Activated CD8-positive, alpha-beta memory T cell treated with anti-CD3 and anti-CD28 coated beads for 4 hours (primary cell): ENCODE results near the gene CD6.

Experiments used
- DNase-seq, 2 donors: peaks; one replicate each; pipeline ENCODE4 v3.0.0-alpha.2; 2020; ENCODE audit warnings: low read depth in 2 of 2

Gene CD6

DNA sequence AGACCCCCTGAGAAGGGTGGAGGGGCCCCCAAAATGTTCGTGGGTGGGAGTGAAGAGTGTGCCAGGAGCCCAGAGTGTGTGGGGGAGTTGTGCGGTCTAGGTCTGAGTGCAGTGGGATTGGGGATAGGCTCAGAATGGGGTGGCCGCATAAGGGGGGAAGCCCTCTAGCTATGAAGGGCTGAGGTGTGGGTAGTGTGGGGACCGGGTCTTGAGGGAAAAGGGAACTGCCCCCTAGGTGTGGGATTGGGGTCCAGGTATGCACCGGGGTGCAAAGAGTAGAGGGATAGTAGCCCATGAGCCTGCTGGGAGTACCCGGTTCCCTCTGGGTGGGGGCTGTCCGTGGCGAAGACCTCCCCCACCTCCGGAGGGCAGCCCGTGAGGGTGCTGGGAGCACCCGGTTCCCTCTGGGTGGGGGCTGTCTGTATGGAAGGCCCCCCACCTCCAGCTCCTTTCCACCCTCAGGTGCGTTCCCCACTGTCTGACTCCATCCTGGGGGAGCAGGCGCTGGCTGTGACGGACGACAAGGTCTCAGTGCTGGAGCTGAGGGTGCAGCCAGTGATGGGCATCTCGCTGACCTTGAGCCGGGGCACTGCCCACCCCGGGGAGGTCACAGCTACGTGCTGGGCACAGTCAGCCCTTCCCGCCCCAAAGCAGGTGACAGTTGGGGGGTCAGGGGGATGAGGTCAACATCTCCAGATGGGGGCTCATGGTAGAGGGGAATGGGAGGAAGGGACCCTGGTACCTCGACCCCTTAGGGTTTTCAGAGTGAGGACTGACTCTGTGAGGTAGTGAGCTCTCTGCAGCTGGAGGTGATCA lies 36.5 kb upstream of the CD6 start:
- DNase-seq: no peak

DNA sequence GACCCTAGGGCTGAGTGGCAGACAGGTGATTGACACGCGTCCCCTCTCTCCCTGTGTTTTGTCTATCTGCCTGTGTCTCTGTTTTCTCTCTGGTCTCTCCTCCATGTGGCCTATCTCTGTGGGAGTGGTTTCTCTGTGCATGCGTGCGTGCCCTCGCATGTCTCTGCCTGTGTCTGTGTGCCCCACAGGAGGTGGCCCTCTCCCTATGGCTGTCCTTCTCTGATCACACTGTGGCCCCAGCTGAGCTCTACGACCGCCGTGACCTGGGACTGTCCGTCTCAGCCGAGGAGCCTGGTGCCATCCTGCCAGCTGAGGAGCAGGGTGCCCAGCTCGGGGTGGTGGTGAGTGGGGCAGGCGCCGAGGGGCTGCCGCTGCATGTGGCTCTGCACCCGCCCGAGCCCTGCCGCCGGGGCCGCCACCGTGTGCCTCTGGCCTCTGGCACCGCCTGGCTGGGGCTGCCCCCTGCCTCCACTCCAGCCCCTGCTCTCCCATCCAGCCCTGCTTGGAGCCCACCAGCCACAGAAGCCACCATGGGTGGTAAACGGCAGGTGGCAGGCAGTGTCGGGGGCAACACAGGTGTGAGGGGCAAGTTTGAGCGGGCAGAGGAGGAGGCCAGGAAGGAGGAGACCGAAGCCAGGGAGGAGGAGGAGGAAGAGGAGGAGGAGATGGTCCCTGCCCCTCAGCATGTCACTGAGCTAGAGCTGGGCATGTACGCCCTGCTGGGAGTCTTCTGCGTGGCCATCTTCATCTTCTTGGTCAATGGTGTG lies 35.6 kb upstream of the CD6 start:
- DNase-seq: no peak

DNA sequence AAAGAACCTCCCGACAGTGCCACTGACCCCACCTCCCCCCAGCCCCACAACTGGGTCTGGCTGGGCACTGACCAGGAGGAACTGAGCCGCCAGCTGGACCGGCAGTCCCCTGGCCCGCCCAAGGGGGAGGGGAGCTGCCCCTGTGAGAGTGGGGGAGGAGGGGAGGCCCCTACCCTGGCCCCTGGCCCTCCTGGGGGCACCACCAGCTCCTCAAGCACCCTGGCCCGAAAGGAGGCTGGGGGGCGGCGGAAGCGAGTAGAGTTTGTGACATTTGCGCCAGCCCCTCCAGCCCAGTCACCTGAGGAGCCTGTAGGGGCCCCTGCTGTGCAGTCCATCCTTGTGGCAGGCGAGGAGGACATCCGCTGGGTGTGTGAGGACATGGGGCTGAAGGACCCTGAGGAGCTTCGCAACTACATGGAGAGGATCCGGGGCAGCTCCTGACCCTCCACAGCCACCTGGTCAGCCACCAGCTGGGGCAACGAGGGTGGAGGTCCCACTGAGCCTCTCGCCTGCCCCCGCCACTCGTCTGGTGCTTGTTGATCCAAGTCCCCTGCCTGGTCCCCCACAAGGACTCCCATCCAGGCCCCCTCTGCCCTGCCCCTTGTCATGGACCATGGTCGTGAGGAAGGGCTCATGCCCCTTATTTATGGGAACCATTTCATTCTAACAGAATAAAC lies 34.9 kb upstream of the CD6 start:
- DNase-seq: no peak

DNA sequence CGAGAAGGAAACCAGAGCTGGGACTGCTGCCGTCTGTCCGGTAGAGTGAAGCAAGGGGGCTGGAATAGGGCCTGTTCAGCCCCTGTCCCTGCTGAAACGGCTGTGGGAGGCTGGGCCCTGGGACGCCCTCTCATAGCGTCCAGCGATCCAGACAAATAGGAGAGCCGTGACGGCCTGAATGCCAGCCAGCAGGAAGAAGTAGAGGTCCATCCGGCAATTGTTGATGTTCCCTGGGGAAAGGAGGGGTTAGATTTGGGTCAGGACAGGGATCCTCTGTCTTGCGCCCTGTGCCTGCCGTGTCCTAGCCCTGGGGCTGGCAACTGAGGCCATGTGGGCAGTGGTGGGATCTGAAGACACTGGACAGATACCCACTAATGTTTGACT lies 34.3 kb upstream of the CD6 start:
- no peak for DNase-seq

DNA sequence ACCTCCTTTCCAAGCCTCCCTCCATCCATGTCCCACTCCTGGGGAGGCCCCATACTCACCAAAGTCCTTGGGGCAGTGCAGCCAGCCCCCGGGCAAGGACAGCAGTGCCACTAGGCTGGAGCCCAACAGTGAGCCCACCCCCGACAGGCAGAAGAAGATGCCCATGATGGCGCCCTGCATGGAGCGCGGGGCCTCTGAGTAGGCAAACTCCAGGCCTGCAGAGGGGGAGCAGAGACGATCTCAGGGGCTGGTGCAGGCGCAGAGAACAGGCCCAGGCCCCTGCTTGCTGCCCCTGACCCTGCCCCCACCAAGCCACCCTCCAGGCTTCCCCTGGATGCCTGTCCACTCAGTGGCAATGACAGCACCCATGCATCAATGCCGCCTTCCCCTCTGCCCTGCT lies 33.7 kb upstream of the CD6 start:
- DNase-seq: no peak

DNA sequence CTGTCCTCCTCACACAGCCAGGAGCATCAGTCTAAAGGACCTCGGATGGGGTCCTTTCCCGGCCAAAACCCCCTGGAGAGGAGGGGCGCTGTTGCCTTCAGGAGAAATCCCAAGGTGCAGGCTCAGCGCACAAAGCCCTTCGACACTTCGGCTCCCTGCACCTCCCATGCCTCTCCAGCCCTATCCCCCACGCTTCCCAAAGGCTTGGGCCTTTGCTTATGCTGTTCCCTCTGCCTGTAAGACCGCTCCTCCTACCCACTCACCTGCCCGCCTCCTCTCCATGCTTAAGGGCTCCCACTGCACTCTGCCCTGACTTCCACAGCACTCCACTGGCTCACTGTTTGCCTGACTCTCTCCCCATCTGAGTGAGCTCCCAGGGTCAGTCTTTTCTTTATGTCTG lies 33.0 kb upstream of the CD6 start:
- no peak for DNase-seq

DNA sequence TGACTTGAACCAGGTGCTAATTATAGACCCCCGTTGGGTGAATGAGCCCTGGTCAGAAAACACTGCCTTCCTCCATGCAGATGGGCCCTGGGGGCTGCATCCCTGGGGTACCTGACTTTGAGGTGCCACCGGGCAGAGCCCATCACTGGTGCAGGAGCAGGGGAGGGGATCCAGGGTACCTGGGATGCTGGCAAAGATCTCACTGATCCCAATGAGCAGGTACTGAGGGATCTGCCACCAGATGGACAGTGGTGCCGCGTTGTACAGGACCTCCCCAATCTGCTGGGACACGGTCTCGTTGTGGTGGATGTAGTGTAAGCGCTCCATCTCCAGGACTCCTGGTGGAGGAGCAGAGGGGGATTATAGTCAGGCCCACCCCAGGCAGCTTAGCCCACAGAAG lies 32.2 kb upstream of the CD6 start:
- no peak for DNase-seq

DNA sequence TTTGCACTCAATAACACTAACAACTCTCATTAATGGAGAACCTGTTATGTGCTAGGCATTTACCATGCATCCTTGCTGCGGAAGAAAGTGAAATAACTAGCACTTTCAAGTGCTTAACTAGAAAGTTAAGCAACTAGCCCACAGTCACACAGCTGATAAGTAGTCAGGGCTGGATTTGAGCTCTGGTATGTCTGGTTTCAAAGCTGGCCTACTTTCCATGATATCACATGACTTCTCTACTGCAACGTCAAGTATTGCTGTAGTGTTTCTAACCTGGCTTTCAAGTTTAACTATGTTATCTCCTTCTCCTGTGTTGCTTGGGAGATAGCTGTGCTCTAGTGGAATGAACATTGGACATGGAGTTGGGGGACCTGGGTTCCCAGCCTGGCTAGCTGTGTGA lies 31.6 kb upstream of the CD6 start:
- DNase-seq: no peak

DNA sequence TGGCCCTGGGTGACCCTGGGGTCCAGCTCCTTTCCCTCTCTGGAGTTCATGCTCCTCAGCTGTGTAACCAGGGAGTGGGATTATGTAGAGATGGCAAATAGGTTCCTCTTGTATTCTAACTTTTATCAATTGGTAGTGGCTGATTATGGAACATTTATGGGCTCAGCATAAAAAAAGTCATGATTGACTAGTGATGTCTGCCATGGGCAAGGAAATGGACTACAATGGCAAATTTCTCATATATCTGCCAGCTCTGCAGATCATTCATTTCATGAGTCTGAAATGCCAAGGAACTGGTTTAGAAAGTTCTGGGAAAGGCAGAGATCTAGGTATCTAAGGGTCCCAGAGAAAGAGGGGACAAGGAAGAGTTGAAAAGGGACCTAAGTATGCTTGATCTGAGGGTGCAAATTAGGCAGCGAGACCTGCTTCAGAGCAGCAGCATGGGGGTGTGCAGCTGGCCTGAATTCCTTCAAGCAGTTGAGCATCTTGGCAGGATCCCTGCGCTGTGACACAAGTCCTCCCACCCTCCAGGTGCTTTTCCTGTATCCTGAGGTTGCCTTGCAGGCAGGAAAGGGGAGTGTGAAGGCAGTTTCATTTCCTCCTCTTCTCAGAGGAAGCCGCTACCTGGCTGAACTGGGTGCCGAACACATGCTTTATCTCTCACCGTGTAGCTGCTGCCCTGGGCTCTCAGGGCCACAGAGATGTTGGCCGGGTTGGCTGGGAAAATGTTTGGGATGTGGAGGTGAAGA lies 29.9 kb upstream of the CD6 start:
- DNase-seq: no peak

DNA sequence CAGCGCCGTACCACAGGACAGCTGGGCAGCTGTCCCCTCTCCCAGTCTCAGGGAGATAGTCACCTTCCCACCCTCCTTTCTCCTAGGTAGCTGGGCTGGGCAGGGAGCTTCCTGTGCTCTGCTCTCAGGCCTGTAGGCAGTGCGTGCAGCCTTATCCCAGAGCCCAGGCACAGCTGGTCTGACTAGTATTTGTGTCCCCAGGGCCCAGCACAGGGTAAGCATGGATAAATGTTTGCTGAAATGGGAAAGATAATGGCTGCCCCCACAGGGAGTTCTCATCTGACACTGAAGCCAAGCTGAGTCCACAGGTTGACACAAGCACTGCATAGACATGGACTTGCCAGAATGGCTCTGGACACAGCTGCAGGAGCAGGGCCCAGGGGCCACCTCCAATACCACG lies 29.3 kb upstream of the CD6 start:
- DNase-seq: no peak

DNA sequence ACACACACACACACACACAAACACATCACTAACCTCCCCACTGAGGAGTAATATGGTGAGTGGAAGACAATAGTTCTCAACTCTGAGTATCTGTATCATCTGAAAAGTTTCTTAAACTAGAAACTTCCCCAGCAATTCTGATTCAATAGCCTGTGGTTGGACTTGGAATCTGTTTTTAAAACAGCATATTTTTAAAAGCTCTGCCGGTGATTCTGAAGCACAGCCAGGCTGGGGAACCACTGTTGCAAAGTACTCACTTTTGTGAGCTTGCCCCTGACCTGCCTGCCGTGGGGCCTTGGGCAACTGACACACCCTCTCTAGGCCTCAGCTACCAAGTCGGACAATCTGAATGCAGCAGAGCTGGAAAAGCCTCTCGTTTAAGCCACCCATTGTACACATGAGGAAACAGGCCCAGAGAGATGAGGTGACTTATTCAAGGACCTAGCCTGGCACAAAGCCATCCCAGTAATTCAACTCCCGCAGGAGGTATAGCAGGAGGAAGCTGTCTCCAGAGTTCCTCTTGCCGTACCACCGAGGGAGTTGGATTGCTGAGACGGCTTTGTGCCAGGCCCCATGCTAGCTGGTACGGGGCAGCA lies 28.4 kb upstream of the CD6 start:
- DNase-seq: no peak

DNA sequence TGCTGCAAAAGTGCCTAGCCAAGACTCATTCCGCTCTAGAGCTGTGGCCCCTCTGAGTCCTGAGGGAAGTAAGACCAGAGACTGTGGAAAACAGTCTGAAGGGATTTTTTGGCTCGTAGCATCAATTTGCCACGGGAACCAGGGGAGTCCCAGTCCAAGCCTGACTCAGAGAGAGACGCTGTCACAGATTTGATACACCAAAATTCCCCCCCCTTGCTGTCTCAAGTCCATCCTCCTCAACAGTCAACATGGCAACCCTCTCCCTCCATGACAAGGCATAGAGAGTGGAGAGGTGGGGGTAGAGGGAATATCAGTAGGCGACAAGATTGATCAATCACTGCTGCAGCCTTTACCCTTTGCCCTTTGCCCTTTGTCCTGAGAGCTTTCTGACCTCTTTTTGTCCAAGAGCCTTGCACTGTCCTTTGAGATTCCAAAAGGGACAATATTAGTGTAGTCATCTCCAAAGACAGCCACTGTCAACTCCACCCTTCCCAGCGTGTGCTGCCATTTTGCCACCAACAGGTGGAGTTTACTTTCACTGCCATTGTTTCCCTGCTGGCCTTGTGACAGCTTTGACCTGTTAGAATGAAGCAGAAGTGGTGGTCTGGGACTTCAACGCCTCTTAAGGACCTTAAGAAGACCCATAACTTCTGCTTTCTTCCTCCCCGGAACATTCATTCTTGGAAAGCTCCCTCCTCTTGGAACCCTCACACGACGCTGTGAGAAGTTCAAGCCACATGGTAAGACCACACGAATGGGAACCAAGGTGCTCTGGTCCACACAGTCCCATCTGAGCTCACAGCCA lies 26.8 kb upstream of the CD6 start:
- DNase-seq: no peak

DNA sequence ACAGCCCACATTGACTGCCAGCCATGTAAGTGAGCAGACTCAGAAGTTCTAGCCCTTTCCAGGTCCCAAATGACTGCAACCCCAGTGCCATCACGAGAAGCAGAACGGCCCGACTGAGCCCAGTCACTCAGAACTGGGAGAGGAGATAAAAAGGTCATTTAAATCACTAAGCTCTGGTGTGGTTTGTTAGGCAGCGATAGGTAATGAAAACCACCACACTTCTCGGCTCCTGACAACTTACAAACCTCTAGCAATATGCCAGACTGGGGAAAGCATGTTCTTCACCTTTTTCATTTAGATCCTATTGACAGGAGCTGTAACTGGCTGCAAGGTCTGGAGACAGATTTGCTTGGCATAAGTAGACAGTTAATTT lies 26.2 kb upstream of the CD6 start:
- DNase-seq: no peak

DNA sequence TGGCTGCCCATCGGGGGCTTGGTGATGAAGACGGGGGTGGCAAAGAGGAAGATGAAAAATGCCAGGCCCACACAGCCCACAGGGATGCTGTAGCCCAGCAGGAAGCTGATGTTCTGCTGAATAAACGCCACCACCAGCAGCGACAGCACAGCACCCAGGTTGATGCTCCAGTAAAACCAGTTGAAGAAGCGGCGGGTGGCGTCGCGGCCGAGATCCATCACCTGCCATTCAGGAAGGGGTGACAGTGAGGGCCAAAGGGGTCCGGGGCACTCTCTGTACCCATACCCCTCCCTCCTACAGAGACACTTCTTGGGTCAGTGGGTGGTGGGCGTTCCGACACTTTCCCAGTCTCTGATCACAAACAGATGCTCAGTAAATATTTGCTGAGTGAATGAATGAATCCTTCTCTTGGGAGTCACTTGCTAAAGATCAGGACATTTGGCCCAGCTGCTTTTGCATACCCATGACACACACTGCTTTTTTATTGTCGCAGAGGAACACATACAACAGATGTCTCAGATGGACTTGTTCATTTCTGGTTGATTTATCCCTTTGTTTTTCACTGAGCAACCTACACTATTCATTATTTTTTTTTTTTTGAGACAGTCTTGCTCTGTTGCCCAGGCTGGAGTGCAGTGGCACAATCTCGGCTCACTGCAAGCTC lies 24.7 kb upstream of the CD6 start:
- no peak for DNase-seq

DNA sequence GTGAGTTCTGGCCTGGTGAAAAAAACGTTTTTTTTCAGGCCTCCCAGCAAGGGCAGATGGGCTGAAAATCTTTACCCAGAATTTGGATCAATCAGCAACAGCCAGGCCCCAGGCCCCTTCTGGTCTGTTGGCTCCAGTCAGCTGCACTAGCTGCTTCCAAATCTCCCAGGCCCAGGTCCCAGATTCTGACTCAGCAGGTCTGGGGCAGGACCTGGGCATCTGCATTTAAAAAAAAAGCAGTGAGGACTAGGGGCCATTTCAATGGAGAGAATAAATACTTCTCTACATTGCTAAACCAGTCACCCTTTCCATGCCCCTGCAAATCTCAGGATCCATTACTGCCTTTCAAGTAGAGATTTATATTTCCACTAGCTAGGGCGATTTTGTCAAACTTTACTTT lies 23.8 kb upstream of the CD6 start:
- DNase-seq: no peak

DNA sequence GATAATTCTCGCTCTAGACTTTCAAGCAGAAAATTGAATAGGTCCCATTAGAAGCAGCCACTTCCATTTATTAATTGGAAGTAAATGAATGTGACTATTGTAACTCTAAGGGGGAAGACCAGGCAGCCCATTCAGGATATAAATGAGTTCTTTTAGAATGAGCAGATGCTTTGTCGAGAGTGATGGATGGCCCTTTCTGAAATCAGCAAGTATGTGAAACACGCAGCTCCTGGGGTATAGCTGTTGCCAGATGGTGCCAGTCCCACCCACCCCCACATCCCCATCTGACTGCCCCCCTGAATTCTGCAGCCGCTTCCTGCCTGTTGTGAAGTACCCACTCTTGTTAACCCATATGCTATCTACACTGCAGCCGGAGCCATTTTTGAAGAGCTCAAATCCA lies 23.2 kb upstream of the CD6 start:
- no peak for DNase-seq

DNA sequence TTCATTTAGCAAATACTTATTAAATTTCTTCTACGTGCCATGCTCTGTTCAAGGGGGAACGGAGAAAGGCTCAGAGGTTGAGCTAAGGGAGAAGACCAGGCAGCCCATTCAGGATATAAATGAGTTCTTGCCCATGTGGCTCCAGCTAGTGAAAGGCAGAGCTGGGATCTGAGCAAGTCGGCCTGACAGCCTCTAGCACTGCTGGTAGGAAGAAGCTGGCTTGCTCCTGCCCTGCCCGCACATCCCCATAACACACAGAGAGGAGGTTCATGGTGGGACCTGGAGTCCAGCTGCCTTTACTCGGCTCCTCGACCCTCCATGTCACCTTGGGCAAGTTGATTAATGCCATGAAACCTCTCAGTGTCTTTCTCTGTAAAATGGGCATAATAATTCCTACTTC lies 21.5 kb upstream of the CD6 start:
- DNase-seq: no peak

DNA sequence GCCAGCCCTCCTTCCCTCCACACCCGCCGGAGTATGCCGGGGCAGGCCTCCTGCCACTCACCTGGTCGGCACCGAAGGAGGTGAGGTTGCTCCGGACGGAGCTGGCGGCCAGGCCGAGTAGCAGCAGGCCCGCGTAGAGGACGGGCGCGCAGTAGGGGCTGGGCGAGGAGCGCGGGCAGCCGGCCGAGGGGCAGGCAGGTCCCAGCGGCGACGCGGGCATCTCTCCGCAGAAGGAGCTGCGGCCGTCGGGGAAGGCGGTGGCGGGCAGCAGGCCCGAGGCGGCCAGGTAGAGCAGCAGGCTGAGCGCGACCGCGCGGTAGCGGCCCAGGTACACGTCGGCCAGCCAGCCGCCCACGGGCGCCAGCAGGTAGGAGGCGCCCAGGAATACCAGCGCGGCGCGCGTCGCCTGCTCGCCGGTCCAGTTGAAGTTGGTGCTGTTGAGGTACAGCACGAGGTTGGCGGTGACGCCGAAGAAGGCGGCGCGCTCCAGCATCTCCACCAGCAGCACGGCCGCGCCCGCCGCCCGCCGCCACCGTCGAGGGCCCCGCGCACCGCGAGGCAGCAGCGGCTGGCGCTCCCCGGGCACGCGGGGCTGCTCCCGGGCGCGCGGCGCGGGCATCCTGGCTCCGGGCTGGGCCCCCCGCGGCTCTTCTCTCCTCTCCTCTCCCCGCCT lies 20.4 kb upstream of the CD6 start:
- DNase-seq: no peak

DNA sequence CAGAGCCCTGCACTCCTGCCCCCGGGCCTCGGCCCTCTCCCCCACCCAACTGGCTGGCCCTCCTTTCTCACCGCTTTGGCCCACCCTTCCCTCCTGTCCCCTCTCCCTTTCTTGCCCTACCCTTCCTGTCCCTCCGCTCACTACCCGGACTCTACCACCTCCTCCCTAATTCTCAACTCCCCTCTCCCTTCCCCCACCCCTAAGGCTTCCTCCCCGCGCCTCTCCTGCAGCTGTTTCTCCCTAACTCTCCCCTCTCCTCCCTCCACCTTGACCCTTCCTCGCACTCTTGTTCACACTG lies 19.9 kb upstream of the CD6 start:
- no peak for DNase-seq
